Neuronal stem cell (in vitro differentiated cells): ENCODE results near the gene PCNX2.

Experiments
- DNase-seq: peaks from one replicate; pipeline ENCODE4 v3.0.0-alpha.2; 2013; ENCODE audit warnings: low spot score
- H2AFZ ChIP-seq: one replicate; pipeline ENCODE4 v1.6.1; 2013; ENCODE audit warnings: mild to moderate bottlenecking, low read length, inconsistent platforms
- H2AK5ac ChIP-seq: 2 replicates; pipeline ENCODE4 v1.6.1; 2013; ENCODE audit warnings: low read depth, mild to moderate bottlenecking, inconsistent platforms, low read length, moderate library complexity, mixed read lengths
- H2BK120ac ChIP-seq: 2 replicates; pipeline ENCODE4 v1.6.1; 2013; ENCODE audit warnings: low read depth, mild to moderate bottlenecking, inconsistent platforms, low read length, moderate library complexity, mixed read lengths
- H2BK12ac ChIP-seq: one replicate; pipeline ENCODE4 v1.6.1; 2013; ENCODE audit warnings: low read length, inconsistent platforms
- H2BK15ac ChIP-seq: 2 replicates; pipeline ENCODE4 v1.6.1; 2013; ENCODE audit warnings: mild to moderate bottlenecking, low read length, inconsistent platforms, mixed read lengths
- H2BK5ac ChIP-seq: one replicate; pipeline ENCODE4 v1.6.1; 2013; ENCODE audit warnings: inconsistent platforms, mild to moderate bottlenecking, low read length, moderate library complexity
- H3K14ac ChIP-seq: one replicate; pipeline ENCODE4 v1.6.1; 2013; ENCODE audit warnings: low read length, inconsistent platforms
- H3K18ac ChIP-seq: 2 replicates; pipeline ENCODE4 v1.6.1; 2013; ENCODE audit warnings: low read length, inconsistent platforms
- H3K23ac ChIP-seq: 2 replicates; pipeline ENCODE4 v1.6.1; 2013; ENCODE audit warnings: low read depth, mild to moderate bottlenecking, mixed read lengths, low read length, inconsistent platforms; ENCODE audit not compliant: poor library complexity
- H3K27ac ChIP-seq: replicated peaks from 3 replicates; pipeline ENCODE4 v1.5.1; 2013; ENCODE audit warnings: low read length, inconsistent platforms
- H3K27me3 ChIP-seq, 3 experiments: 2 replicates each; pipeline ENCODE4 v1.6.1; 2013; ENCODE audit warnings: low read length in 3 of 3, mild to moderate bottlenecking in 2 of 3, inconsistent platforms in 1 of 3, low read depth in 1 of 3, mixed read lengths in 1 of 3, moderate library complexity in 1 of 3; ENCODE audit not compliant: control insufficient read depth in 3 of 3, insufficient read depth in 3 of 3
- H3K36me3 ChIP-seq, 2 donors: replicated peaks in 1 of 2; 2 replicates each; pipeline ENCODE4 v1.6.1; 2013; ENCODE audit warnings: low read length in 2 of 2; ENCODE audit not compliant: control insufficient read depth in 2 of 2, insufficient read depth in 2 of 2
- H3K4ac ChIP-seq: 2 replicates; pipeline ENCODE4 v1.6.1; 2013; ENCODE audit warnings: inconsistent platforms, mild to moderate bottlenecking, low read length, moderate library complexity
- H3K4me1 ChIP-seq, 2 donors: 1 replicate in 1 of 2; 2 replicates in 1 of 2; pipeline ENCODE4 v1.6.1; 2013; ENCODE audit warnings: low read length in 2 of 2, low read depth in 1 of 2; ENCODE audit not compliant: control insufficient read depth in 2 of 2, insufficient read depth in 1 of 2
- H3K4me2 ChIP-seq: one replicate; pipeline ENCODE4 v1.6.1; 2013; ENCODE audit warnings: mild to moderate bottlenecking, low read length, inconsistent platforms; ENCODE audit not compliant: insufficient read depth, poor library complexity, severe bottlenecking
- H3K4me3 ChIP-seq, 2 donors: 2 replicates each; pipeline ENCODE4 v1.5.1; 2013; ENCODE audit warnings: low read length in 2 of 2, mild to moderate bottlenecking in 2 of 2, inconsistent platforms in 1 of 2, moderate library complexity in 1 of 2
- H3K79me1 ChIP-seq: one replicate; pipeline ENCODE4 v1.6.1; 2013; ENCODE audit warnings: low read depth, mild to moderate bottlenecking, inconsistent platforms, low read length, moderate library complexity
- H3K9ac ChIP-seq: one replicate; pipeline ENCODE4 v1.6.1; 2013; ENCODE audit warnings: mild to moderate bottlenecking, low read depth, low read length, inconsistent platforms; ENCODE audit not compliant: poor library complexity
- H3K9me3 ChIP-seq, 2 donors: replicated peaks in 1 of 2; 2 replicates each; pipeline versions ENCODE3 to v1.6.1; 2013; ENCODE audit warnings: low read length in 2 of 2, mild to moderate bottlenecking in 2 of 2, inconsistent platforms in 1 of 2, low read depth in 1 of 2, mixed read lengths in 1 of 2, moderate library complexity in 1 of 2; ENCODE audit not compliant: control insufficient read depth in 2 of 2, insufficient read depth in 1 of 2
- H4K8ac ChIP-seq: one replicate; pipeline ENCODE4 v1.6.1; 2013; ENCODE audit warnings: low read depth, mild to moderate bottlenecking, inconsistent platforms, low read length, moderate library complexity
- H4K91ac ChIP-seq: one replicate; pipeline ENCODE4 v1.6.1; 2013; ENCODE audit warnings: low read length, low read depth, mild to moderate bottlenecking, inconsistent platforms; ENCODE audit not compliant: poor library complexity
- WGBS, 2 donors: extraction: QIAGEN DNeasy Blood & Tissue Kit; methylation state at CpG; one replicate each; pipeline ENCODE4 v1.1.7; 2013; ENCODE audit warnings: missing lambda C conversion rate in 2 of 2, mixed read lengths in 1 of 2; ENCODE audit not compliant: insufficient read length in 2 of 2, insufficient replicate concordance in 1 of 2; ENCODE audit errors: extremely low coverage in 2 of 2; 5-methylcytosine and 5-hydroxymethylcytosine counted together

The PCNX2 gene

DNA sequence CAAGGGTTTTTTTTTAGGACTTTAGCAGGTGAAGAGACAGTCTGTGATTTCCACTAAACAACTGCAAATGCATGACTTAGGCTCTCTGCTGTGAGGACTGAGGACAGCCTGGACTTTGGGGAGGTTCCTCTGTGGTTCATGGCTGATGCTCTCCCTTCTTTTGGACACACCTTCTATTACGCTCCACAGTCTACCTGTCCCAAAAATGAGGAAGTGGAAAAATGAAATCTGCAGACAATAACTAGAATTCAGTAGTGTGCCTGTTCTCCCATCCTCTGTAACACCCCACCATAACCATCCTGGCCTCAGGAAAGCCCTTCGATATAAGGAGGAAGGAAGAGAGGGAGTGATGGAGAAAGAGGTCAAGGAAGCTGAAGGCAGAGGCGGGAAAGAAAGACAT, 276.4 kb downstream of the PCNX2 start:
- H3K14ac ChIP-seq: no peak overlapping the region
- H3K27me3 ChIP-seq: no peaks in the 10 kb centered on the region
- no peak overlapping the region for H3K9ac ChIP-seq
- DNase-seq: no peak
- no peaks in the 10 kb centered on the region for H3K9me3 ChIP-seq
- H2BK12ac ChIP-seq: no peak overlapping the region
- no peaks in the 10 kb centered on the region for H3K79me1 ChIP-seq
- H4K8ac ChIP-seq: no peak overlapping the region
- no CpG with 5 or more reads among the region's 3 CpGs for WGBS, 2 donors
- H3K4me2 ChIP-seq: no peak overlapping the region
- H3K27ac ChIP-seq: no peak overlapping the region
- H3K23ac ChIP-seq: no peak overlapping the region
- H4K91ac ChIP-seq: no peak overlapping the region
- H2BK5ac ChIP-seq: no peak overlapping the region
- no peak overlapping the region for H3K18ac ChIP-seq
- H3K4me3 ChIP-seq: no peak overlapping the region
- H2AFZ ChIP-seq: no peak overlapping the region
- H2BK120ac ChIP-seq: no peak overlapping the region
- H3K4ac ChIP-seq: no peak overlapping the region
- H3K4me1 ChIP-seq: peaks cover 11 to 12% of the 10 kb centered on the region in 2 donors
- no peak overlapping the region for H2BK15ac ChIP-seq
- no peak overlapping the region for H2AK5ac ChIP-seq
- peaks cover 2 to 5% of the 10 kb centered on the region in 2 donors for H3K36me3 ChIP-seq

DNA sequence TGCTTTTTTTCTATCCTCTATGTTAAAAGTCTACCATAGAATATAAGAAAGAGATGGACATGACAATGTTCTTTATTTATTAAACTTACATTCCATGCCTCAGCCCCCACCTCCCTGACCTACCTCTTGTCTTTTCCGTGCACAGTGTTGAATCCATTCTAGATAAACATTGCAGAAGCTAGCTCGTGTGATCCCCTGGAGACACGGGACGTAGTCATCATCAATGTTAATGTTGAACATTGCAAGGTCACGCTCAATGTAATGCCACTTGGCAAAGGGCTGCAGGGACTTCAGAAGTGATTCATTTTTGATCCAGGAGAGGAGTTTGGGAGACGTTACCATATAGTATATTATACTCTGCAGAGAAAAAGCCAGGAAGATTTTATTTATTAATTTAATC, 278.7 kb downstream of the PCNX2 start:
- no peak overlapping the region for H2BK15ac ChIP-seq
- no peaks in the 10 kb centered on the region for H3K9me3 ChIP-seq
- H3K4me3 ChIP-seq: no peak overlapping the region
- H3K79me1 ChIP-seq: no peaks in the 10 kb centered on the region
- H3K14ac ChIP-seq: no peak overlapping the region
- H3K36me3 ChIP-seq: peaks cover 2 to 5% of the 10 kb centered on the region in 2 donors
- H3K4me1 ChIP-seq: peaks cover 11 to 12% of the 10 kb centered on the region in 2 donors
- H3K9ac ChIP-seq: no peak overlapping the region
- H2BK12ac ChIP-seq: no peak overlapping the region
- H2AFZ ChIP-seq: no peak overlapping the region
- H3K4ac ChIP-seq: no peak overlapping the region
- no peak overlapping the region for H2AK5ac ChIP-seq
- H3K27ac ChIP-seq: no peak overlapping the region
- WGBS, 2 donors: no CpG with 5 or more reads among the region's 6 CpGs
- no peak overlapping the region for H2BK5ac ChIP-seq
- H3K18ac ChIP-seq: no peak overlapping the region
- H3K27me3 ChIP-seq: no peaks in the 10 kb centered on the region
- no peak overlapping the region for H4K91ac ChIP-seq
- H2BK120ac ChIP-seq: no peak overlapping the region
- no peak overlapping the region for H3K23ac ChIP-seq
- H4K8ac ChIP-seq: no peak overlapping the region
- H3K4me2 ChIP-seq: no peak overlapping the region
- DNase-seq: no peak

DNA sequence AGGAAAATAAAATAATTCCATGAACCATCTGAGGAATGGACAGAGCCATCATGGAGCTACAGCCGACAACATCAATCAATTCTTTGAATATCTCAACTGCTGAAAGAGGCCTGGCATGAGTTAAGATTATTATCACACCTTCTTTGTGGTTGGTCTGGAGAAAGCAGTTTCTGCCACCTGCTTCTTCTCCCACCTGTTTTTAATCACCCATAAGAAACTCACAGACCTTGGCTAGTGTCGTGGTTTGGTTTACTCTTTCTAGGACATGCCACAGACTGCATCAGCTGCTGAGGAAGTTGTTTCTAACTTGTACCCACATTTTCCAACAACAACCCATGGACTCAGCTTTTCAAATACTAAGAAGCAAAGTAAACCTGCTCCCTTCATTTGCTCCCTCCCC, 279.6 kb downstream of the PCNX2 start:
- Histone ChIP-seq H3K4me2 (no peak overlapping the region), H3K4me3 (no peak overlapping the region), H2BK15ac (no peak overlapping the region), H3K27ac (no peak overlapping the region), H3K23ac (no peak overlapping the region), H3K9me3 (no peaks in the 10 kb centered on the region), H3K9ac (no peak overlapping the region), H3K36me3 (peaks cover 2 to 5% of the 10 kb centered on the region in 2 donors), H4K8ac (no peak overlapping the region), H2AFZ (no peak overlapping the region), H3K79me1 (no peaks in the 10 kb centered on the region), H3K4me1 (peaks cover 9% of the 10 kb centered on the region in 2 donors), H2AK5ac (no peak overlapping the region), H2BK120ac (no peak overlapping the region), H2BK12ac (no peak overlapping the region), H3K27me3 (no peaks in the 10 kb centered on the region), H4K91ac (no peak overlapping the region), H3K4ac (no peak overlapping the region), H2BK5ac (no peak overlapping the region), H3K14ac (no peak overlapping the region), H3K18ac (no peak overlapping the region)
- WGBS, 2 donors: no CpG with 5 or more reads among the region's 2 CpGs
- DNase-seq: no peak

- no peak overlapping the region for H2BK15ac ChIP-seq
- no peaks in the 10 kb centered on the region for H3K27me3 ChIP-seq
- H3K9ac ChIP-seq: no peak overlapping the region
- H3K14ac ChIP-seq: no peak overlapping the region
- no peak overlapping the region for H4K91ac ChIP-seq
- no peak overlapping the region for H3K4ac ChIP-seq
- H3K4me1 ChIP-seq: no peaks in the 10 kb centered on the region
- whole genome bisulfite sequencing, 2 donors: no CpG with 5 or more reads among the region's 1 CpG
- H2AFZ ChIP-seq: no peak overlapping the region
- H3K79me1 ChIP-seq: no peaks in the 10 kb centered on the region
- no peaks in the 10 kb centered on the region for H3K9me3 ChIP-seq
- no peak overlapping the region for H3K27ac ChIP-seq
- no peak overlapping the region for H3K23ac ChIP-seq
- H3K4me3 ChIP-seq: no peak overlapping the region
- DNase-seq: no peak
- H3K18ac ChIP-seq: no peak overlapping the region
- no peak overlapping the region for H2BK120ac ChIP-seq
- H2BK5ac ChIP-seq: no peak overlapping the region
- peaks cover 0 to 2% of the 10 kb centered on the region in 2 donors for H3K36me3 ChIP-seq
- H3K4me2 ChIP-seq: no peak overlapping the region
- H2AK5ac ChIP-seq: no peak overlapping the region
- no peak overlapping the region for H2BK12ac ChIP-seq
- H4K8ac ChIP-seq: no peak overlapping the region
Observed at GRCh38 chr1:233012021-233012420, 283.5 kb downstream of the PCNX2 start.
